WI38 (cell line): ENCODE measurements around the gene ANKRD30A.

Source experiments
- H3K4me3 ChIP-seq: 2 replicates; pipeline ENCODE4 v1.5.1; 2011; ENCODE audit warnings: low read depth, mild to moderate bottlenecking, control low read depth, low read length
- CTCF ChIP-seq: IDR thresholded peaks from 2 replicates; pipeline ENCODE4 v1.5.1; 2012; ENCODE audit warnings: low read depth, mild to moderate bottlenecking, control low read depth, low read length

ANKRD30A gene

DNA sequence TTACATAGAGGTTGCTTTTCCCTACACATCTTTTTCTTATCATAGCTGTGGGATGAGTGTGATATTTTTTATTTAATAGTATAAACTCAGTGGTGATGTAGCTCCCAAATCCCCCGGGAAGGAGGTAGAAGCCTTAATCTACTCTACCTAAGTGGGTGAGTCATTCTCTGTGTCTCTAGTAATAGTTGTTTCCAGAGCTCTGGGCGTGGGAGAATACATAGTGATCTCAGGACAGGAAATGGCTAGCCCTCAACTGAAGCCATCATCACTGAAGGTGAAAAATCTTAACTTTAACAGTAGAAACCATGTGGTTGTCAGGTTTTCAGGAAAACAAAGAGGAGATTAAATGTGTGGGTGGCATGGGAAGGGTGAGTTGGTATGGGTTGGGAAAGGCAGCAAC is 278.4 kb downstream of the ANKRD30A start:
- no peak for TF ChIP-seq CTCF
- H3K4me3 ChIP-seq = no peak overlapping the region
